ENCODE data around the gene HTRA3. TPM values are rescaled to one million over a fixed set of nuclear protein-coding genes. Genes with fewer than 3 reads are reported as not detected.
A peak's percentile ranks its signal among the peaks of the same experiment; 100 is the strongest.

HTRA3 gene
- total and polyA plus RNA-seq, 10 donors: 0.26 to 5.5 (median 2.5) TPM

- H3K27me3 ChIP-seq (replicated peaks in 1 of 7): peaks cover 0 to 4% (median 0%) of the 10 kb centered on the region in 7 donors
- no peak overlapping the region for H3K27ac ChIP-seq
- WGBS, 5 donors: 82 to 93% (median 88%) methylated on average over 9 of the region's 9 CpGs
- intact Hi-C loops (cut with DNase I; ENCODE audit: low total_unique reads): no loop called here
- peaks cover 0 to 49% (median 0%) of the 10 kb centered on the region in 6 donors for H3K36me3 ChIP-seq
- peaks cover 0 to 12% (median 0%) of the 10 kb centered on the region in 6 donors for H3K4me1 ChIP-seq
- H3K9me3 ChIP-seq: no peaks in the 10 kb centered on the region
- peak; percentile 51 for DNase-seq
- H3K4me3 ChIP-seq: no peak overlapping the region
- no peak for TF ChIP-seq CTCF (IDR thresholded peaks at IDR 0.05 in 8 of 11, conservative IDR thresholded peaks at IDR 0.05 in 3 of 11)
- TF ChIP-seq POLR2AphosphoS5 (IDR thresholded peaks at IDR 0.05): no peak
- no peak for TF ChIP-seq POLR2A (IDR thresholded peaks at IDR 0.05)
These were observed 24.5 kb downstream of the HTRA3 start for GRCh38 chr4:8294036-8294435.

- no peak overlapping the region for H3K27ac ChIP-seq
- WGBS, 5 donors: 85 to 95% (median 88%) methylated on average over 2 of the region's 2 CpGs
- peaks cover 0 to 49% (median 0%) of the 10 kb centered on the region in 6 donors for H3K36me3 ChIP-seq
- TF ChIP-seq POLR2AphosphoS5 (IDR thresholded peaks at IDR 0.05): no peak
- peaks cover 0 to 2% (median 0%) of the 10 kb centered on the region in 8 donors for H3K9me3 ChIP-seq
- no peak overlapping the region for H3K4me3 ChIP-seq
- DNase-seq: no peak
- H3K27me3 ChIP-seq (replicated peaks in 1 of 7): peaks cover 0 to 4% (median 0%) of the 10 kb centered on the region in 7 donors
- peaks cover 0 to 12% (median 0%) of the 10 kb centered on the region in 6 donors for H3K4me1 ChIP-seq
- intact Hi-C loops (cut with DNase I; ENCODE audit: low total_unique reads): no loop called here
These were observed 25.2 kb downstream of the HTRA3 start for GRCh38 chr4:8294775-8295174.

- peaks cover 0 to 4% (median 0%) of the 10 kb centered on the region in 7 donors for H3K27me3 ChIP-seq (replicated peaks in 1 of 7)
- peak; percentile 46 for DNase-seq
- peaks cover 0 to 6% (median 0%) of the 10 kb centered on the region in 6 donors for H3K4me1 ChIP-seq
- H3K36me3 ChIP-seq: peaks cover 0 to 49% (median 0%) of the 10 kb centered on the region in 6 donors
- 69 to 83% (median 73%) methylated on average over 6 of the region's 6 CpGs for WGBS, 5 donors
- no peak for TF ChIP-seq CTCF (IDR thresholded peaks at IDR 0.05 in 8 of 11, conservative IDR thresholded peaks at IDR 0.05 in 3 of 11)
- TF ChIP-seq POLR2A (IDR thresholded peaks at IDR 0.05): no peak
- no peak for TF ChIP-seq POLR2AphosphoS5 (IDR thresholded peaks at IDR 0.05)
- H3K4me3 ChIP-seq: no peak overlapping the region
- intact Hi-C loops (cut with DNase I; ENCODE audit: low total_unique reads): no loop called here
- H3K9me3 ChIP-seq: peaks cover 0 to 8% (median 0%) of the 10 kb centered on the region in 8 donors
- H3K27ac ChIP-seq: no peak overlapping the region
These were observed 25.9 kb downstream of the HTRA3 start for GRCh38 chr4:8295471-8295870.

GRCh38 chr4:8296491-8296890 lies 26.9 kb downstream of the HTRA3 start:
- WGBS, 5 donors: 56 to 71% (median 70%) methylated on average over 3 of the region's 3 CpGs

More at GRCh38 chr4:8296491-8296890, 26.9 kb downstream of the HTRA3 start:
- no peak overlapping the region for H3K4me3 ChIP-seq
- no peak overlapping the region for H3K27ac ChIP-seq
- H3K27me3 ChIP-seq (replicated peaks in 1 of 7): peaks cover 0 to 4% (median 0%) of the 10 kb centered on the region in 7 donors
- intact Hi-C loops (cut with DNase I; ENCODE audit: low total_unique reads): no loop called here
- peaks cover 0 to 8% (median 0%) of the 10 kb centered on the region in 8 donors for H3K9me3 ChIP-seq
- H3K4me1 ChIP-seq: no peaks in the 10 kb centered on the region
- DNase-seq: peak; percentile 24
- peaks cover 0 to 46% (median 0%) of the 10 kb centered on the region in 6 donors for H3K36me3 ChIP-seq
- no peak for TF ChIP-seq POLR2A (IDR thresholded peaks at IDR 0.05)
- TF ChIP-seq CTCF (IDR thresholded peaks at IDR 0.05 in 8 of 11, conservative IDR thresholded peaks at IDR 0.05 in 3 of 11): no peak
